ENCODE data around the gene WASHC4.

Gene WASHC4

DNA sequence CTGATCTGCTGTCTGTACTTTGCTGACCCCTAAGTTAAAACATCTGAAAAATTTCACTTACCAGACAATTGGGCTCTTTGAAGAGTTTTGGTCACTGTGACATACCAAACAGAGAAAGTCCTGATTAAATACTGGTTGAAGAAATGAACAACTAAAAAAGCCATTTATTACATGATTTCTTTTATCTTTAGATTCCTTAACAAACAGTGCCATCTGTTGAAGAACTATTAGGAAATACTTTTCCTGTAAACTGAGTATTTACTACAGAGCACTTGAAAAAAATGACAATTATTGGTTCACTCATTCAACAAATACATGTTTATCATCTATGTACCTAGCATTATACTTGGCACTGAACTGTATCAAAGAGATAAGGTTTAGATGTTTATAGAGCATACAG is 6.5 kb upstream of the WASHC4 start:
- Histone ChIP-seq H3K27me3 (ENCODE audit: insufficient read depth, poor library complexity, severe bottlenecking) (no peaks in the 10 kb centered on the region), H3K9me3 (ENCODE audit: severe bottlenecking) (no peaks in the 10 kb centered on the region), H3K4me3 (ENCODE audit: severe bottlenecking) (no peak overlapping the region), H3K36me3 (ENCODE audit: low read depth) (no peaks in the 10 kb centered on the region), H3K4me1 (ENCODE audit: insufficient read depth, poor library complexity, severe bottlenecking) (peaks cover 4% of the 10 kb centered on the region), H3K27ac (ENCODE audit: poor library complexity, severe bottlenecking) (no peak overlapping the region)
- DNase-seq (ENCODE audit: low spot score) (no peak), ATAC-seq (ENCODE audit: low read depth) (no peak)
- TF ChIP-seq, protein P1, sequence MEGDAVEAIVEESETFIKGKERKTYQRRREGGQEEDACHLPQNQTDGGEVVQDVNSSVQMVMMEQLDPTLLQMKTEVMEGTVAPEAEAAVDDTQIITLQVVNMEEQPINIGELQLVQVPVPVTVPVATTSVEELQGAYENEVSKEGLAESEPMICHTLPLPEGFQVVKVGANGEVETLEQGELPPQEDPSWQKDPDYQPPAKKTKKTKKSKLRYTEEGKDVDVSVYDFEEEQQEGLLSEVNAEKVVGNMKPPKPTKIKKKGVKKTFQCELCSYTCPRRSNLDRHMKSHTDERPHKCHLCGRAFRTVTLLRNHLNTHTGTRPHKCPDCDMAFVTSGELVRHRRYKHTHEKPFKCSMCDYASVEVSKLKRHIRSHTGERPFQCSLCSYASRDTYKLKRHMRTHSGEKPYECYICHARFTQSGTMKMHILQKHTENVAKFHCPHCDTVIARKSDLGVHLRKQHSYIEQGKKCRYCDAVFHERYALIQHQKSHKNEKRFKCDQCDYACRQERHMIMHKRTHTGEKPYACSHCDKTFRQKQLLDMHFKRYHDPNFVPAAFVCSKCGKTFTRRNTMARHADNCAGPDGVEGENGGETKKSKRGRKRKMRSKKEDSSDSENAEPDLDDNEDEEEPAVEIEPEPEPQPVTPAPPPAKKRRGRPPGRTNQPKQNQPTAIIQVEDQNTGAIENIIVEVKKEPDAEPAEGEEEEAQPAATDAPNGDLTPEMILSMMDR (IDR thresholded peaks at IDR 0.05; ENCODE audit: poor library complexity, severe bottlenecking), result peak; percentile 46

- H3K27ac ChIP-seq (ENCODE audit: poor library complexity, severe bottlenecking), result no peak overlapping the region
- no peaks in the 10 kb centered on the region for H3K27me3 ChIP-seq (ENCODE audit: insufficient read depth, poor library complexity, severe bottlenecking)
- H3K4me3 ChIP-seq (ENCODE audit: severe bottlenecking), result no peak overlapping the region
- DNase-seq (ENCODE audit: low spot score), result no peak
- H3K9me3 ChIP-seq (ENCODE audit: severe bottlenecking), result no peaks in the 10 kb centered on the region
- no peak for ATAC-seq (ENCODE audit: low read depth)
- H3K36me3 ChIP-seq (ENCODE audit: low read depth), result no peaks in the 10 kb centered on the region
- TF ChIP-seq, protein P1 (IDR thresholded peaks at IDR 0.05; ENCODE audit: poor library complexity, severe bottlenecking), result no peak
- peaks cover 4% of the 10 kb centered on the region for H3K4me1 ChIP-seq (ENCODE audit: insufficient read depth, poor library complexity, severe bottlenecking)
Measured at GRCh38 chr12:105102673-105103072, 4.9 kb upstream of the WASHC4 start.

DNA sequence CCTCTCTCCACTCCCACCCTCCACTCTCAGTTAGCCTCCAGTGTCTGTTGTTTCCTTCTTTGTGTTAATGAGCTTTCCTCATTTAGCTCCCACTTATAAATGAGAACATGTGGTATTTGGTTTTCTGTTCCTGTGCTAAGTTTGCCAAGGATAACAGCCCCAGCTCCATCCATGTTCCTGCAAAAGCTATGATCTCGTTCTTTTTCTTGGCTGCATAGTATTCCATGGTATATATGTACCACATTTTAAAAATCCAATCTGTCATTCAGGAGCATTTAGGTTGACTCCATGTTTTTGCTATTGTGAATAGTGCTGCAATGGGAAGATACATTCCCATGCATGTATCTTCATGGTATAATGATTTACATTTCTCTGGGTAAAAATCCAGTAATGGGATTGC is 2.8 kb upstream of the WASHC4 start:
- Histone ChIP-seq H3K27me3 (ENCODE audit: insufficient read depth, poor library complexity, severe bottlenecking) (no peaks in the 10 kb centered on the region), H3K4me3 (ENCODE audit: severe bottlenecking) (no peak overlapping the region), H3K9me3 (ENCODE audit: severe bottlenecking) (no peaks in the 10 kb centered on the region), H3K36me3 (ENCODE audit: low read depth) (no peaks in the 10 kb centered on the region), H3K27ac (ENCODE audit: poor library complexity, severe bottlenecking) (no peak overlapping the region), H3K4me1 (ENCODE audit: insufficient read depth, poor library complexity, severe bottlenecking) (peaks cover 4% of the 10 kb centered on the region)
- TF ChIP-seq, protein P1 (IDR thresholded peaks at IDR 0.05; ENCODE audit: poor library complexity, severe bottlenecking), result no peak
- no peak for DNase-seq (ENCODE audit: low spot score)
- no peak for ATAC-seq (ENCODE audit: low read depth)

DNA sequence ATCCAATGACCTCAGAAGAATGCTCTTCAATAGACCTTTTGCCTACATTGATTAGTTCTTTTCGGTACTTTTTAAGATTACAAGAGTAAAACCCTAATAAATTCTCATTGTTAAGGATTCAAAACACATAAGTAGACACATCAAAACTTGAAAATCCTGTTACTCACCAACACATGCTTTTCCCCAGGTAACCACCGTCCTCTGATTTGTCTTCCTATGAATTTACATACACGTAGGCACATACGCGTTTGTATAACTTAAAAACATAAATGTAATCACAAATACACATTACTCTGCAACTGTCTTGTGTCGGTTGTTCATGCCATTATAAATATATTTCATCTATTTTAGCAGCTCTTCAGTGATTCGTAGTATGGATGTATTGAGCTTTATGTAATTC is 910 bp upstream of the WASHC4 start:
- H3K4me1 ChIP-seq (ENCODE audit: insufficient read depth, poor library complexity, severe bottlenecking), result peaks cover 14% of the 10 kb centered on the region
- H3K4me3 ChIP-seq (ENCODE audit: severe bottlenecking), result peak overlapping the region; percentile 88
- H3K9me3 ChIP-seq (ENCODE audit: severe bottlenecking), result no peaks in the 10 kb centered on the region
- peaks cover 11% of the 10 kb centered on the region; the same call in 1 of the 2 replicates for H3K36me3 ChIP-seq (ENCODE audit: low read depth)
- no peaks in the 10 kb centered on the region for H3K27me3 ChIP-seq (ENCODE audit: insufficient read depth, poor library complexity, severe bottlenecking)
- peak overlapping the region; percentile 80 for H3K27ac ChIP-seq (ENCODE audit: poor library complexity, severe bottlenecking)
- TF ChIP-seq, protein P1 (IDR thresholded peaks at IDR 0.05; ENCODE audit: poor library complexity, severe bottlenecking), result no peak
- ATAC-seq (ENCODE audit: low read depth) (no peak), DNase-seq (ENCODE audit: low spot score) (no peak)

DNA sequence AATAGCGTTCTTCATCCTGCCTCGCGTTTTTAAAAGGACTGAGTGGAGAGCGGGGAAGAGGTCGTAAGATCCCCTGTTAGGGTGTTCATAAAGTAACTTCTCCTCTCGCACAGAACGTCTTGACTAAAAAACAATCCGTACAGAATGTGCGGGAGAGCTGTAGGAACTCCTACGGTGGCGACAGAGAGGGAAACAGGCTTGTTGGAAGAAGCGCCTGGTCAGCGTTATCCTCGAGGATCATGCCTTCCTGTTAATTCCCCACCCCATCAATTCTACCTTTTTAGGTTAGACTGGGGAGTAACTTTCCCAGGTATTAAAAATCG is 399 bp upstream of the WASHC4 start:
- Histone ChIP-seq H3K27ac (ENCODE audit: poor library complexity, severe bottlenecking) (peak overlapping the region; percentile 80), H3K9me3 (ENCODE audit: severe bottlenecking) (no peaks in the 10 kb centered on the region), H3K27me3 (ENCODE audit: insufficient read depth, poor library complexity, severe bottlenecking) (no peaks in the 10 kb centered on the region), H3K4me1 (ENCODE audit: insufficient read depth, poor library complexity, severe bottlenecking) (peaks cover 14% of the 10 kb centered on the region), H3K4me3 (ENCODE audit: severe bottlenecking) (peak overlapping the region; percentile 88), H3K36me3 (ENCODE audit: low read depth) (peaks cover 16% of the 10 kb centered on the region)
- no peak for DNase-seq (ENCODE audit: low spot score)
- TF ChIP-seq, protein P1 (IDR thresholded peaks at IDR 0.05; ENCODE audit: poor library complexity, severe bottlenecking), result no peak
- peak; percentile 18 for ATAC-seq (ENCODE audit: low read depth)
